ENCODE data around the gene ACTR1B.

Gene ACTR1B

DNA sequence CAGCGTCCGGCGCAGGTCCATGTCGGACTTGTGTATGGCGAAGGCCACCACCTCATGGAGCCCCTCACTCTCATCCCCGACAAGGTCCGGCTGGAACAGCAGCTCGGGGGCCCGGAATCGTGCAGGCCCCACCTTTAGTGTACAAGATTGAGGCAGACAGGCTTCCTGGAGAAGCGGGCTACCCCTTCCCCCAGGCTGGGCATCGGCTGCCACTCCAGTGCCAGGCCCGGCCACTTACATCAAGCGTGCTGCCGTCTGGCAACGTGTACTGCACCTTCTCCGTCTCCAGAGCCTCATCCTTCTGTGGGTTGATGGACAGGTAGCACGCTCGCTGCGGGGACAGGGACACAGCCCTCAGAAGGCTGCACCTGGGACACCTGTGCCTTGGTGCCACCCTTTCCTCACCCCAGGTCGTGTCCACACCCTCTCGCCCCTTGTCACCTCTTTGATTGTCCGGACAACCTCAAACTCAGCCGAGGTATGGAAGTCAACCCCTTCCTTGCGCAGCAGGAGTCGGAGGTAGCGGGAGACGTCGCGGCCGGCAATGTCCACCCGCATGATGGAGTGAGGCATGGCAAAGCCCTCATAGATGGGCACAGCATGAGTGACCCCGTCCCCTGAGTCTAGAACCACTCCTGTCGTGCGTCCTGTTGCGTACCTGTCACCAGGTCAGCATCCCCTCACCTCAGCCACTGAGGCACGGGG, 5.7 kb downstream of the ACTR1B start:
- TF ChIP-seq, protein P1, sequence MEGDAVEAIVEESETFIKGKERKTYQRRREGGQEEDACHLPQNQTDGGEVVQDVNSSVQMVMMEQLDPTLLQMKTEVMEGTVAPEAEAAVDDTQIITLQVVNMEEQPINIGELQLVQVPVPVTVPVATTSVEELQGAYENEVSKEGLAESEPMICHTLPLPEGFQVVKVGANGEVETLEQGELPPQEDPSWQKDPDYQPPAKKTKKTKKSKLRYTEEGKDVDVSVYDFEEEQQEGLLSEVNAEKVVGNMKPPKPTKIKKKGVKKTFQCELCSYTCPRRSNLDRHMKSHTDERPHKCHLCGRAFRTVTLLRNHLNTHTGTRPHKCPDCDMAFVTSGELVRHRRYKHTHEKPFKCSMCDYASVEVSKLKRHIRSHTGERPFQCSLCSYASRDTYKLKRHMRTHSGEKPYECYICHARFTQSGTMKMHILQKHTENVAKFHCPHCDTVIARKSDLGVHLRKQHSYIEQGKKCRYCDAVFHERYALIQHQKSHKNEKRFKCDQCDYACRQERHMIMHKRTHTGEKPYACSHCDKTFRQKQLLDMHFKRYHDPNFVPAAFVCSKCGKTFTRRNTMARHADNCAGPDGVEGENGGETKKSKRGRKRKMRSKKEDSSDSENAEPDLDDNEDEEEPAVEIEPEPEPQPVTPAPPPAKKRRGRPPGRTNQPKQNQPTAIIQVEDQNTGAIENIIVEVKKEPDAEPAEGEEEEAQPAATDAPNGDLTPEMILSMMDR (conservative IDR thresholded peaks at IDR 0.05; ENCODE audit: low read length) = no peak
- no peak for TF ChIP-seq EZH2phosphoT487 (IDR thresholded peaks at IDR 0.05; ENCODE audit: borderline replicate concordance)
- peaks cover 36% of the 10 kb centered on the region for H3K79me2 ChIP-seq (ENCODE audit: insufficient read depth, low read length)
- no peaks in the 10 kb centered on the region for H3K9me2 ChIP-seq (replicated peaks; ENCODE audit: low read depth, low read length)
- H3K4me2 ChIP-seq (ENCODE audit: low read depth, low read length, poor library complexity, severe bottlenecking) = no peak overlapping the region
- H3K4me1 ChIP-seq (ENCODE audit: insufficient read depth, low read length, poor library complexity, severe bottlenecking) = peaks cover 22% of the 10 kb centered on the region
- H3K4me3 ChIP-seq (ENCODE audit: low read length, poor library complexity, severe bottlenecking) = no peak overlapping the region
- H3F3A ChIP-seq (ENCODE audit: low read depth) = no peaks in the 10 kb centered on the region
- H3K9ac ChIP-seq (ENCODE audit: low read depth, low read length, poor library complexity, severe bottlenecking) = no peak overlapping the region
- peaks cover 18% of the 10 kb centered on the region; the same call in 1 of the 2 replicates for H3K36me3 ChIP-seq (ENCODE audit: insufficient read depth, low read length)
- peaks cover 18% of the 10 kb centered on the region for H4K20me1 ChIP-seq (ENCODE audit: insufficient read depth, low read length, poor library complexity, severe bottlenecking)
- no peak overlapping the region for H2AFZ ChIP-seq (ENCODE audit: low read length)
- no peaks in the 10 kb centered on the region for H3K9me3 ChIP-seq (ENCODE audit: insufficient read depth, low read depth, low read length)
- no peaks in the 10 kb centered on the region for H3K27me3 ChIP-seq (ENCODE audit: insufficient read depth, low read length, poor library complexity, severe bottlenecking)

DNA sequence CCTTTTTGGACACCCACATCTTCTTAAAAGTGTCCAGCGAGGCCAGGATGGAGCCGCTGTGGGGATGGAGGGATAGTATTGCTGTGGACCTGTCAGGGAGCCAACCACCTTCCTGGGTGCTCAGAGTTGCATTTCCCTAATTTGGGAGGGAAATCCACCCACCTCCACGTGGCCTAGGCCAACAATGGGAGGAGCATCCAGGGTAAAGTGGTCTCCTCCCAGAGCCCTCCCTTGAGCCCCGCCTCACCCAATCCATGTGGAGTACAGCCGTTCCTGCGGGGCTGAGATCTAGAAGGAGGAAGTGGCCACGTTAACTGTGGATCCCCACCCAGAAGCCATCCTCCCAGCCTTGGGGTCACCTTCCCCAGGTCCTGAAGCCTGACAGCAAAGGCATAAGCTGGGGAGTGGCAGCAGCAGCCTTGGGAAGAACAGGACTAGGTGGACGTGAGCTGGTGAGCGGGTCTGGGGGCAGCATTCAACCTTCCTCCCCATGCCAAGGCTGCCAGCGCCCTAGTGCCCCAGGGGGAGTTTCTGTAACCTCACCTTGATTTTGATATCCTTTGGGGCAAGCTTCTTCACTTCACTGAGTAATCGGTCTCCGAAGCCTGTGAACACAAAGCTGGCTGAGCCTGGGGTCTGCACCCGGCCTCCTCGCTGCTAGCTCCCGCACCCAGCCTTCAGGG, 6.8 kb downstream of the ACTR1B start:
- no peaks in the 10 kb centered on the region for H3K9me3 ChIP-seq (ENCODE audit: insufficient read depth, low read depth, low read length)
- no peak for TF ChIP-seq EZH2phosphoT487 (IDR thresholded peaks at IDR 0.05; ENCODE audit: borderline replicate concordance)
- TF ChIP-seq, protein P1 (conservative IDR thresholded peaks at IDR 0.05; ENCODE audit: low read length) = no peak
- no peak overlapping the region for H3K4me3 ChIP-seq (ENCODE audit: low read length, poor library complexity, severe bottlenecking)
- H3F3A ChIP-seq (ENCODE audit: low read depth) = no peaks in the 10 kb centered on the region
- H3K4me1 ChIP-seq (ENCODE audit: insufficient read depth, low read length, poor library complexity, severe bottlenecking) = peaks cover 17% of the 10 kb centered on the region
- no peaks in the 10 kb centered on the region for H3K9me2 ChIP-seq (replicated peaks; ENCODE audit: low read depth, low read length)
- peaks cover 18% of the 10 kb centered on the region; the same call in 1 of the 2 replicates for H3K36me3 ChIP-seq (ENCODE audit: insufficient read depth, low read length)
- H4K20me1 ChIP-seq (ENCODE audit: insufficient read depth, low read length, poor library complexity, severe bottlenecking) = peaks cover 10% of the 10 kb centered on the region
- no peaks in the 10 kb centered on the region for H3K27me3 ChIP-seq (ENCODE audit: insufficient read depth, low read length, poor library complexity, severe bottlenecking)
- no peak overlapping the region for H2AFZ ChIP-seq (ENCODE audit: low read length)
- no peak overlapping the region for H3K4me2 ChIP-seq (ENCODE audit: low read depth, low read length, poor library complexity, severe bottlenecking)
- peaks cover 25% of the 10 kb centered on the region for H3K79me2 ChIP-seq (ENCODE audit: insufficient read depth, low read length)
- no peak overlapping the region for H3K9ac ChIP-seq (ENCODE audit: low read depth, low read length, poor library complexity, severe bottlenecking)

DNA sequence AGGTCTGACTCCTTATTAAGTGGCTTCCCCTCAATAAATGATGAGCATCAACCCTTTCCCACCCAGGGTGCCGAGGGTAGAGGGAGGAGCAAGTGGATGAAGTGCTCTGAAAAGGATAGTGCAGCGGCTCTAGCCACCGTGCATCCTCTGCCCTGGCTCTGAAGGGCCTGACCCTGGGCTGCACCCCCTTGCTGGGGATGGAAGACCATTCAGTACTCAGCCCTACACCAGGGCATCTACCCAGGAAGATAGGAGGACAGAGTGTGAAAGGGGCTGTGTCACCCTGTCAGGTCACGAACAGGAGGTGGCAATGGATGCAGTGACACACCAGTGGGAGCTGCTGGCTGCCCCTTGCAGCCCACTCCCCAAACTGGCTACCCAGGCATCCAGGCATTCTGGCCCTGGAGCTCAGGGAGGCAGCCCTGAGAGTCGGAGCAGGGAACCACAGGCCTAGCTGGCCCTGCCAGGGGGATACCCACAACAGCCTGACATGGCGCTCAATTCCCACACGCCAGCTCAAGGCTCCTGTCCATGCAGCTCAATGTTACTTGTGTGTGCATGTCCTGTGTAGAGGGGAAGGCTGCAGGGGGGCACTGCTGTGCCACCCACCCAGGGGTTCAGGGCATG, 7.6 kb downstream of the ACTR1B start:
- Histone ChIP-seq H2AFZ (ENCODE audit: low read length) (no peak overlapping the region), H3K36me3 (ENCODE audit: insufficient read depth, low read length) (peaks cover 18% of the 10 kb centered on the region; the same call in 1 of the 2 replicates)

More for the DNA sequence above, 7.6 kb downstream of the ACTR1B start:
- H3K4me1 ChIP-seq (ENCODE audit: insufficient read depth, low read length, poor library complexity, severe bottlenecking) = peaks cover 9% of the 10 kb centered on the region
- H3K9me2 ChIP-seq (replicated peaks; ENCODE audit: low read depth, low read length) = no peaks in the 10 kb centered on the region
- H3K79me2 ChIP-seq (ENCODE audit: insufficient read depth, low read length) = peaks cover 17% of the 10 kb centered on the region; the same call in 1 of the 2 replicates
- H4K20me1 ChIP-seq (ENCODE audit: insufficient read depth, low read length, poor library complexity, severe bottlenecking) = peaks cover 2% of the 10 kb centered on the region
- no peak for TF ChIP-seq EZH2phosphoT487 (IDR thresholded peaks at IDR 0.05; ENCODE audit: borderline replicate concordance)
- TF ChIP-seq, protein P1 (conservative IDR thresholded peaks at IDR 0.05; ENCODE audit: low read length) = no peak
- no peaks in the 10 kb centered on the region for H3F3A ChIP-seq (ENCODE audit: low read depth)
- H3K9me3 ChIP-seq (ENCODE audit: insufficient read depth, low read depth, low read length) = no peaks in the 10 kb centered on the region
- no peak overlapping the region for H3K4me2 ChIP-seq (ENCODE audit: low read depth, low read length, poor library complexity, severe bottlenecking)
- no peak overlapping the region for H3K4me3 ChIP-seq (ENCODE audit: low read length, poor library complexity, severe bottlenecking)
- H3K9ac ChIP-seq (ENCODE audit: low read depth, low read length, poor library complexity, severe bottlenecking) = no peak overlapping the region
- no peaks in the 10 kb centered on the region for H3K27me3 ChIP-seq (ENCODE audit: insufficient read depth, low read length, poor library complexity, severe bottlenecking)

Data from Loucy (cell line).